Esophagus squamous epithelium (tissue), 4 donors: Measurements from ENCODE around the gene DSCAML1.

Source experiments
- CTCF ChIP-seq, 6 experiments: fragments of 450-650 bp in 4 of 6; fragments of 200-600 bp in 2 of 6; sonication (generic) in 2 of 6; IDR thresholded peaks; one replicate each; pipeline ENCODE4 v1.5.1; 2016 to 2019; ENCODE audit warnings: antibody characterized with exemption in 6 of 6, mild to moderate bottlenecking in 4 of 6, moderate library complexity in 4 of 6
- POLR2A ChIP-seq, 4 donors: fragments of 450-650 bp; IDR thresholded peaks; one replicate each; pipeline ENCODE4 v1.6.1; 2017; ENCODE audit warnings: antibody characterized with exemption in 4 of 4, mild to moderate bottlenecking in 4 of 4, moderate library complexity in 3 of 4

GRCh38 chr11:117515892-117516787 lies 280.9 kb downstream of the DSCAML1 start:
- TF ChIP-seq POLR2A (IDR thresholded peaks at IDR 0.05) (no peak), CTCF (IDR thresholded peaks at IDR 0.05) (no peak)
